Skin epidermis (tissue), 12 donors: Measurements from ENCODE around the gene EN1.

Experiments used
- H3K27ac ChIP-seq, 21 experiments: fragments of 200-600 bp; sonication (generic) in 11 of 21; one replicate each; pipeline ENCODE4 v1.5.0; 2020; ENCODE audit warnings: mild to moderate bottlenecking in 3 of 21, inconsistent platforms in 2 of 21, moderate library complexity in 2 of 21
- H3K4me3 ChIP-seq, 7 experiments: fragments of 200-600 bp; sonication (generic) in 2 of 7; one replicate each; pipeline ENCODE4 v1.5.0; 2020; ENCODE audit warnings: inconsistent platforms in 2 of 7, mild to moderate bottlenecking in 2 of 7, moderate library complexity in 1 of 7

The EN1 gene

GRCh38 chr2:118845522-118846441, 1.7 kb downstream of the EN1 start:
- Histone ChIP-seq H3K4me3 (peak overlapping the region; percentile 37 to 48 (median 42)), H3K27ac (peak overlapping the region in 18 of 21 experiments; percentile 63 to 96 (median 79))

GRCh38 chr2:118845005-118845521, 2.4 kb downstream of the EN1 start:
- Histone ChIP-seq H3K4me3 (peak overlapping the region; percentile 37 to 48 (median 42)), H3K27ac (peak overlapping the region in 18 of 21 experiments; percentile 63 to 96 (median 79))

- H3K4me3 ChIP-seq = peak overlapping the region; percentile 37 to 48 (median 42)
- peak overlapping the region in 18 of 21 experiments; percentile 7 to 96 (median 79) for H3K27ac ChIP-seq
These were observed 3.0 kb downstream of the EN1 start for GRCh38 chr2:118844261-118845004.

- H3K4me3 ChIP-seq = peak overlapping the region in 6 of 7 experiments; percentile 6 to 29 (median 24)
- peak overlapping the region in 18 of 21 experiments; percentile 27 to 96 (median 78) for H3K27ac ChIP-seq
These were observed 3.8 kb downstream of the EN1 start for GRCh38 chr2:118843483-118844132.

GRCh38 chr2:118842661-118843482, 4.6 kb downstream of the EN1 start:
- Histone ChIP-seq H3K27ac (peak overlapping the region in 18 of 21 experiments; percentile 27 to 96 (median 71)), H3K4me3 (peak overlapping the region; percentile 6 to 29 (median 23))

- H3K4me3 ChIP-seq = peak overlapping the region; percentile 6 to 29 (median 23)
- peak overlapping the region in 14 of 21 experiments; percentile 45 to 96 (median 74) for H3K27ac ChIP-seq
These were observed 5.5 kb downstream of the EN1 start for GRCh38 chr2:118841828-118842461.

GRCh38 chr2:118841450-118841827, 6.0 kb downstream of the EN1 start:
- Histone ChIP-seq H3K4me3 (peak overlapping the region in 5 of 7 experiments; percentile 20 to 29 (median 25)), H3K27ac (peak overlapping the region in 13 of 21 experiments; percentile 45 to 96 (median 78))

- Histone ChIP-seq H3K4me3 (no peak overlapping the region), H3K27ac (peak overlapping the region in 1 of 21 experiments; percentile 7)
These were observed 8.6 kb downstream of the EN1 start for GRCh38 chr2:118838741-118839455.

GRCh38 chr2:118837621-118838020, 9.8 kb downstream of the EN1 start:
- H3K27ac ChIP-seq = no peak overlapping the region
- H3K4me3 ChIP-seq = no peak overlapping the region

- H3K27ac ChIP-seq = peak overlapping the region in 1 of 21 experiments; percentile 17
- no peak overlapping the region for H3K4me3 ChIP-seq
These were observed 10.4 kb downstream of the EN1 start for GRCh38 chr2:118837067-118837466.

GRCh38 chr2:118836411-118836930, 11.0 kb downstream of the EN1 start:
- peak overlapping the region in 2 of 7 experiments; percentile 31 to 34 for H3K4me3 ChIP-seq
- H3K27ac ChIP-seq = peak overlapping the region in 5 of 21 experiments; percentile 19 to 78 (median 68)

- H3K4me3 ChIP-seq = peak overlapping the region; percentile 10 to 46 (median 31)
These were observed 11.6 kb downstream of the EN1 start for GRCh38 chr2:118835746-118836410.

GRCh38 chr2:118834901-118835745, 12.3 kb downstream of the EN1 start:
- peak overlapping the region in 17 of 21 experiments; percentile 19 to 81 (median 53) for H3K27ac ChIP-seq
- peak overlapping the region; percentile 10 to 46 (median 31) for H3K4me3 ChIP-seq

More at GRCh38 chr2:118835746-118836410, 11.6 kb downstream of the EN1 start:
- H3K27ac ChIP-seq = peak overlapping the region in 16 of 21 experiments; percentile 19 to 81 (median 54)

- Histone ChIP-seq H3K4me3 (no peak overlapping the region), H3K27ac (peak overlapping the region in 6 of 21 experiments; percentile 18 to 78 (median 72))
These were observed 13.0 kb downstream of the EN1 start for GRCh38 chr2:118834440-118834810.

- H3K4me3 ChIP-seq = no peak overlapping the region
- peak overlapping the region in 4 of 21 experiments; percentile 35 to 78 (median 76) for H3K27ac ChIP-seq
These were observed 13.6 kb downstream of the EN1 start for GRCh38 chr2:118833716-118834439.
